Frontal cortex (tissue), 4 donors: Measurements from ENCODE around the gene ZNF662. TPM values are rescaled to one million over a fixed set of nuclear protein-coding genes. Genes with fewer than 3 reads are reported as not detected.

Experiments used
- DNase-seq, 2 donors: peaks; one replicate each; pipeline ENCODE4 v3.0.0; 2012; ENCODE audit warnings: low spot score in 2 of 2
- FAIRE-seq: peaks from 2 replicates; lab custom pipeline; 2012; peaks lifted over from hg19 to GRCh38; lab: Jason Lieb, UNC
- total RNA-seq: library from RNA; depleted of rRNA; stranded (reverse); fragments of >200 nt; gene quantifications from one replicate; pipeline ENCODE4 v1.2.3, GENCODE V29; 2014
- donor health status: control.
- donor health status: control.
- donor health status: control.

The ZNF662 gene
- total RNA-seq, 1 donor from 2014 or later, result 16.7 TPM

- no peak for DNase-seq
- FAIRE-seq, result no peak
Measured at GRCh38 chr3:42884324-42884723, 21.6 kb upstream of the ZNF662 start.

- DNase-seq, result no peak
Measured at GRCh38 chr3:42886294-42886822, 19.6 kb upstream of the ZNF662 start.

GRCh38 chr3:42887084-42887483 lies 18.9 kb upstream of the ZNF662 start:
- FAIRE-seq, result no peak
- DNase-seq, result no peak

More at GRCh38 chr3:42886294-42886822, 19.6 kb upstream of the ZNF662 start:
- no peak for FAIRE-seq

GRCh38 chr3:42891042-42891441 lies 14.9 kb upstream of the ZNF662 start:
- DNase-seq, result no peak
- FAIRE-seq, result no peak

- FAIRE-seq (no peak), DNase-seq (no peak)
Measured at GRCh38 chr3:42892169-42892568, 13.8 kb upstream of the ZNF662 start.

DNA sequence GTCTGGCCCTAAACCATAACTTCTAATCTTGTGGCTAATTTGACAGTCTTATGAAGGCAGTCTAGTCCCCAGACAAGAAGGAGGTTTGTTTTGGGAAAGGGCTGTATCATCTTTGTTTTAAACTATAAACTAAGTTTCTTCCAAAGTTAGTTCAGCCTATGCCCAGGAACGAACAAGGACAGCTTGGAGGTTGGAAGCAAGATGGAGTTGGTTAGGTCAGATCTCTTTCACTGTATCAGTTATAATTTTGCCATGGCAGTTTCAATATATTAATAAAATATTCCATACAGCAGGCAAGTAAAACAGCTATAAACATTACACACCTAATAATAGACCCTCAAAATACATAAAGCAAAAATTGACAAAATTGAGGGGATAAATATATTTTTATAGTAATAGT lies 13.1 kb upstream of the ZNF662 start:
- no peak for DNase-seq
- no peak for FAIRE-seq

DNA sequence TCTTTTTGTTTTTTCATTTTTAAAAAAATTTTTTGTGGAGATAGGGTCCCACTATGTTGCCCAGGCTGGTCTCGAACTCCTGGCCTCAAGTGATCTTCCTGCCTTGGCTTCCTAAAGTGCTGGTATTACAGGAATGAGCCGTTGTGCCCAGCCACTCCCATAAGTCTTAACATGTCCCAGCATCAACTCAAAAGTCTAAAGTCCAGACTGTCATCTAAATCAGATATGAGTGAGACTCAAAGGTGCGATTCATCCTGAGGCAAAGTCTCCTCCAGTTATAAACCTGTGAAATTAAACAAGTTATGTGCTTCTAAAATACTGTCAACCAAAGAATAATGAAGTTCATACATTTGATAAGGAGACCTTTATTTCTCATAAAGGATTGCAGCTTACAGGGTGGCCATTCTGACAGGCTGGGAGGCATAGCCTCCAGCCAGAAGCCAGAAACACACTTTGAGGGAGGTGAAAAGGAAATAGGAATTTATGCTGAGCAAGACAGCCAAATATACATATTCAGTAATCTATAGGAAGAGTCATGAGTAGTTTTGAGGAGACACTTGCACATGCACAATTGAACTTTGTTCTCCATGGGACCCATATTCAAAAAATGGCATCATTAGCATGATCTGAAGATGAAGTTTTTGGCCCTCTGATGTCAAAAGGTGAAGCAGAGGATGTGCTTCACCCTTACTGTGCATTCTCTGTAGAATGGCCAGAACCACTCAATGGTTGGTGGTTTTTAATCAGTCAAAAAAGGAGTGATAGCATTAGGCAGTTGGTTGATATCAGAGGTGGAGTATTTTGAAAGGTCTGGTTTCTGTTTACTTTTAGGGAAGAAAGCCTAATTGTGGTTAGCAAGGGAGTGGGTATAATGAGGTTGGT lies 11.0 kb upstream of the ZNF662 start:
- FAIRE-seq, result no peak
- DNase-seq, result no peak

DNA sequence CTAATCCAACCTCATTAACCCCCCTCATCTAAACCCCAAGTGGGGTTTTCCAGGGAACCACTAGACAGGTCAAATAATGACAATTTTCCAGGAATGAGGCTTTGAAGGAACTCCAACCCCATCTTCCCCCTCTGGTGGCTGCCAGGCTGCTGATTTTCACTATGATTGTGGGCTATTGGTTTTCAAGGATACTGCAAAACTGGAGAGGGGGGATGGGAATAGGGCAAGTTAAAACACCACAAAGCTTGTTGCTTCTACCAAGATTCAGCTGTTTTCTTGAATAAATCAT lies 10.4 kb upstream of the ZNF662 start:
- DNase-seq (no peak), FAIRE-seq (no peak)

DNA sequence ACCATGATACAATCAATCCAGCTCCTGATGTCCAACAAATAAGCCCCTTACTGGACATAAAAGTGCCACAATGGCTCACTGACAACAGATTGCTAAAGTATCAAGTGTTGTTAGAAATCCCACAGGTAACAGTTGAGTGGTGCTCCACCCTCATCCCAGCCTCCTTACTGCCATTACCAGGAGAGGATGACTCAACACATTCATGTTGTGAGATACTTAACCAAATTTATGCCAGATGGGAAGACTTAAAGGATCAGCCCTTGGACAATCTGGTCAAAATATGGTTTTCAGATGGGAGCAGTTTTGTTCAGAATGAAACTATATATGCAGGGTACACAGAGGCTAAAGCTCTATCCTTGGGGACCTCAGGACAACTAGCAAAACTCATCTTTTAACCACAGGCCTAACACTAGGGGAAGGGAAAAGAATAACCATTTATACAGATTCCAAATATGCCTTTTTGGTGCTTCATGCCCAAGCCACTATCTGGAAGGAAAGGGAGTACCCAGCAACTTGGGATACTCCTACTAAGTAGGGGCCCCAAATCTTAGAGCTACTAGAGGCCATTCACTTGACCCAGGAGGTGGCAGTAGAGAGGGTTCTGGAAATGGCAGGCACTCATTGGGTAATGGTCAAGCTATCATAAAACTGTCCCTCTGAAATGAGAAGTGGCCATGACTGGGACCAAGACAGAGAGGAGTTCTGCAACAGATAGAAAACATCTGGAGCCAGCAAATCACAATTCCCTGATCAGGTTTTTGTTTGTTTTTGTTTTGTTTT lies 6.9 kb upstream of the ZNF662 start:
- DNase-seq (no peak), FAIRE-seq (no peak)

GRCh38 chr3:42900226-42901072 lies 5.5 kb upstream of the ZNF662 start:
- no peak for FAIRE-seq
- DNase-seq, result no peak

GRCh38 chr3:42901073-42901415 lies 4.9 kb upstream of the ZNF662 start:
- FAIRE-seq, result no peak
- DNase-seq, result no peak

GRCh38 chr3:42902257-42902656 lies 3.7 kb upstream of the ZNF662 start:
- no peak for DNase-seq
- no peak for FAIRE-seq

DNA sequence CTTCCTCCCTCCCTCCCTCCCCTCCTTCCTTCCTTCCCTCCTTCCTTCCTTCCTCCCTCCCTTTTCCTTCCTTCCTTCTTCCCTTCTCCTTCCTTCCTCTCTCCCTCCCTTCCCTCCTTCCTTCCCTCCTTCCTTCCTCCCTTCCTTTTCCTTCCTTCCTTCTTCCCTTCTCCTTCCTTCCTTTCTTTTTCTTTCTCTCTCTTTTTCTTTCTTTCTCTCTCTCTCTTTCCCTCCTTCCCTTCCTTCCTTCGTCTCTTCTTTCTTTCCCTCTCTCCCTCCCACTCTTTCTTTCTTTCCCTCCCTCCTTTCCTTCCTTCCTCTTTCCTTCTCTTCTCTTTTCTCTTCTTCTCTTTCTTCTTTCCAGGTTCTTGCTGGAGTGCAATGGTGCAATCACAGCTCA lies 1.9 kb upstream of the ZNF662 start:
- FAIRE-seq, result no peak
- no peak for DNase-seq

DNA sequence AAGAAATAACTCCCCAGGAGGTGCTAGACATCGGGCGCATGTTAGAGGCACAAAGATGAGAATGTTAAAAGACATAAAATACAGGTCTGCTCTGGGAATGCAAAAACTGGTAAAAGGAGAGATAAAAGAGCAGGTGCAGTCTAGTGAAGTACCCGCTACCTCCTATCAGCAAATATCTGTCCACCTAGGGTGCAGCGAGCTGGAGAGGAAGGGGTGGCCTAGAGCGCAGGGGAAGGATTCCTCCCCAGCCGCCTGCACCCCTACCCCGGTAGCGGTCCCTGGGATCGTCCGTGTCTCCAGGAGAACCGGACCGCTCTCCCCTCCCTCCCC lies 237 bp upstream of the ZNF662 start:
- DNase-seq (no peak), FAIRE-seq (no peak)

GRCh38 chr3:42906848-42907183 lies 874 bp downstream of the ZNF662 start:
- DNase-seq (peak in 1 of 2 donors; percentile 31), FAIRE-seq (no peak)

- DNase-seq (no peak), FAIRE-seq (no peak)
Measured at GRCh38 chr3:42908675-42909074, 2.7 kb downstream of the ZNF662 start.

GRCh38 chr3:42911551-42911950 lies 5.6 kb downstream of the ZNF662 start:
- no peak for FAIRE-seq

GRCh38 chr3:42914771-42915515 lies 9.0 kb downstream of the ZNF662 start:
- DNase-seq (no peak), FAIRE-seq (no peak)

More at GRCh38 chr3:42911551-42911950, 5.6 kb downstream of the ZNF662 start:
- DNase-seq, result no peak

DNA sequence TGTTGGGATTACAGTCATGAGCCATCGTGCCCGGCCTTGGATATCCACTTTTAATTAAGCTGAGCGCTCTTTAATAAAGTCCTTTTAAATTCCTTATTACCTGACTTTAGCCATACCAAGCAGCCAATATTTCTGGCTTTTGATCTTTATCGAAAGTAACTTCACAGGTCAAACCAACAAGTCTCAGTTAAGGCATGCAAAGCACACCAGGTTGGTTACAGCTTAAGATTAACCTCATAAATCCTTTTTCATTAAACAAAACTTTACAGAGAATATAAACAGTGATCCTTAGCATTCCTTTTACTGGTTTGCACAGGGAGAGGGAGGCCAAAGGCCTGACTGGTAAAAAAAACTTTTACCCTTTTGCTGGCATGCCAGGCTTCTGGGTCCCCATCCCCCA lies 17.7 kb downstream of the ZNF662 start:
- FAIRE-seq (no peak), DNase-seq (no peak)

GRCh38 chr3:42926310-42926709 lies 20.4 kb downstream of the ZNF662 start:
- DNase-seq (no peak), FAIRE-seq (no peak)
